Measurements from ENCODE around the gene UGT1A5.

Gene UGT1A5

GRCh38 chr2:233813236-233814055 lies 100.7 kb downstream of the UGT1A5 start:
- DNase-seq = no peak

- no peak for DNase-seq
These were observed 101.5 kb downstream of the UGT1A5 start for GRCh38 chr2:233814056-233814835.

GRCh38 chr2:233815861-233816260 lies 103.2 kb downstream of the UGT1A5 start:
- no peak for DNase-seq

GRCh38 chr2:233816334-233816733 lies 103.6 kb downstream of the UGT1A5 start:
- no peak for DNase-seq

- no peak for DNase-seq
These were observed 104.1 kb downstream of the UGT1A5 start for GRCh38 chr2:233816771-233817170.

GRCh38 chr2:233817361-233817911 lies 104.7 kb downstream of the UGT1A5 start:
- DNase-seq = no peak

GRCh38 chr2:233817995-233818638 lies 105.4 kb downstream of the UGT1A5 start:
- DNase-seq = no peak

- DNase-seq = no peak
These were observed 106.2 kb downstream of the UGT1A5 start for GRCh38 chr2:233818639-233819621.

- no peak for DNase-seq
These were observed 107.4 kb downstream of the UGT1A5 start for GRCh38 chr2:233819884-233820773.

- no peak for DNase-seq
These were observed 108.0 kb downstream of the UGT1A5 start for GRCh38 chr2:233820774-233821105.

GRCh38 chr2:233821196-233821595 lies 108.5 kb downstream of the UGT1A5 start:
- no peak for DNase-seq

- no peak for DNase-seq
These were observed 109.0 kb downstream of the UGT1A5 start for GRCh38 chr2:233821709-233822100.

- no peak for DNase-seq
These were observed 109.5 kb downstream of the UGT1A5 start for GRCh38 chr2:233822101-233822771.

Data from stimulated activated naive CD4-positive, alpha-beta T cell (primary cell).